SK-N-SH (cell line): ENCODE measurements around the gene CENPP. TPM values are rescaled to one million over a fixed set of nuclear protein-coding genes. Genes with fewer than 3 reads are reported as not detected.

Experiments
- CTCF ChIA-PET: fragments of 300-600, 350-600 bp; formaldehyde crosslinking; extraction: SDS; loops from one replicate; lab custom pipeline; 2021; lab: Yijun Ruan, JAX
- POLR2A ChIA-PET: fragments of 350-600 bp; sonication (Branson Sonifier 250); formaldehyde crosslinking; extraction: SDS; loops from one replicate; lab custom pipeline; 2020; ENCODE audit warnings: antibody characterized with exemption, inconsistent platforms; lab: Yijun Ruan, JAX
- DNase-seq: peaks from one replicate; pipeline ENCODE4 v3.0.0; 2012
- H2AFZ ChIP-seq: fragments of 200-600 bp; sonication (generic); 2 replicates; pipeline ENCODE4 v1.8.1; 2016; ENCODE audit warnings: antibody characterized with exemption, mild to moderate bottlenecking, low read depth
- H3F3A ChIP-seq: fragments of 200-600 bp; sonication (generic); replicated peaks from 2 replicates; pipeline ENCODE3; 2016; ENCODE audit warnings: antibody characterized with exemption, mild to moderate bottlenecking; ENCODE audit not compliant: insufficient read depth
- H3K27ac ChIP-seq, 2 experiments: fragments of 200-500 bp in 1 of 2; fragments of 200-600 bp in 1 of 2; sonication (Bioruptor generic) in 1 of 2; sonication (generic), shearing (Covaris generic) in 1 of 2; 2 replicates each; pipeline versions ENCODE4 v1.5.1 to v1.6.1; 2014 to 2016; ENCODE audit warnings: low read depth in 2 of 2, inconsistent platforms in 1 of 2, low read length in 1 of 2, mild to moderate bottlenecking in 1 of 2, mixed read lengths in 1 of 2
- H3K27me3 ChIP-seq: fragments of 200-600 bp; sonication (generic), shearing (Covaris generic); 2 replicates; pipeline ENCODE4 v1.6.1; 2016; ENCODE audit warnings: mixed run types; ENCODE audit not compliant: insufficient read depth
- H3K36me3 ChIP-seq, 2 experiments: fragments of 200-500 bp in 1 of 2; fragments of 200-600 bp in 1 of 2; sonication (Bioruptor generic) in 1 of 2; sonication (generic) in 1 of 2; replicated peaks in 1 of 2; 2 replicates each; pipeline versions ENCODE3 to v1.5.1; 2014 to 2016; ENCODE audit warnings: low read length in 1 of 2, mild to moderate bottlenecking in 1 of 2; ENCODE audit not compliant: insufficient read depth in 2 of 2, control insufficient read depth in 1 of 2
- H3K4me1 ChIP-seq, 2 experiments: fragments of 200-500 bp in 1 of 2; fragments of 200-600 bp in 1 of 2; sonication (Bioruptor generic) in 1 of 2; sonication (generic), shearing (Covaris generic) in 1 of 2; 2 replicates each; pipeline versions ENCODE4 v1.5.1 to v1.6.1; 2014 to 2016; ENCODE audit warnings: low read depth in 1 of 2, low read length in 1 of 2, mixed run types in 1 of 2; ENCODE audit not compliant: insufficient read depth in 2 of 2, control insufficient read depth in 1 of 2
- H3K4me2 ChIP-seq: fragments of 200-600 bp; sonication (generic), shearing (Covaris generic); 2 replicates; pipeline ENCODE4 v1.6.1; 2017; ENCODE audit warnings: mixed run types
- H3K4me3 ChIP-seq, 2 experiments: fragments of 200-500 bp in 1 of 2; fragments of 200-600 bp in 1 of 2; sonication (Bioruptor generic) in 1 of 2; sonication (generic), shearing (Covaris generic) in 1 of 2; 2 replicates each; pipeline versions ENCODE4 v1.5.1 to v1.8.1; 2014 to 2016; ENCODE audit warnings: low read depth in 2 of 2, inconsistent platforms in 1 of 2, low read length in 1 of 2, mild to moderate bottlenecking in 1 of 2, mixed read lengths in 1 of 2, moderate library complexity in 1 of 2
- H3K79me2 ChIP-seq: fragments of 200-600 bp; sonication (generic); 2 replicates; pipeline ENCODE4 v1.8.1; 2017; ENCODE audit warnings: mild to moderate bottlenecking; ENCODE audit not compliant: insufficient read depth
- H3K9ac ChIP-seq: fragments of 200-600 bp; sonication (generic); 2 replicates; pipeline ENCODE4 v1.6.1; 2017; ENCODE audit warnings: mixed run types
- H3K9me2 ChIP-seq: fragments of 200-600 bp; sonication (generic); 2 replicates; pipeline ENCODE4 v1.6.1; 2017; ENCODE audit warnings: mixed run types
- H3K9me3 ChIP-seq: fragments of 200-600 bp; sonication (generic); 2 replicates; pipeline ENCODE4 v1.6.1; 2017; ENCODE audit warnings: mixed run types, mild to moderate bottlenecking, moderate library complexity
- H4K20me1 ChIP-seq: fragments of 200-600 bp; sonication (generic); 2 replicates; pipeline ENCODE4 v1.6.1; 2017; ENCODE audit warnings: mild to moderate bottlenecking, mixed run types; ENCODE audit not compliant: insufficient read depth
- ELF1 ChIP-seq: IDR thresholded peaks from 2 replicates; pipeline ENCODE4 v1.4.0; 2012
- EP300 ChIP-seq, 2 experiments: IDR thresholded peaks; 2 replicates each; pipeline versions ENCODE4 v1.4.0 to v1.6.1; 2012; ENCODE audit warnings: borderline replicate concordance in 1 of 2, low read depth in 1 of 2, low read length in 1 of 2
- NFIC ChIP-seq: IDR thresholded peaks from 2 replicates; pipeline ENCODE4 v1.4.0; 2012; ENCODE audit warnings: borderline replicate concordance
- PBX3 ChIP-seq: IDR thresholded peaks from 2 replicates; pipeline ENCODE4; 2012
- POLR2AphosphoS5 ChIP-seq: IDR thresholded peaks from 2 replicates; pipeline ENCODE4 v1.6.1; 2012; ENCODE audit warnings: low read depth, low read length
- RAD21 ChIP-seq: IDR thresholded peaks from 2 replicates; pipeline ENCODE4 v1.6.1; 2012; ENCODE audit warnings: mild to moderate bottlenecking, low read length
- RCOR1 ChIP-seq: fragments of 150-350 bp; IDR thresholded peaks from 2 replicates; pipeline ENCODE4 v1.6.1; 2017; ENCODE audit warnings: antibody characterized with exemption, low read length
- RFX5 ChIP-seq: IDR thresholded peaks from 2 replicates; pipeline ENCODE4 v1.6.1; 2012; ENCODE audit warnings: mild to moderate bottlenecking, improper control_type of control experiment, low read length
- SIN3A ChIP-seq: IDR thresholded peaks from 2 replicates; pipeline ENCODE4 v1.6.1; 2012; ENCODE audit warnings: low read depth, mild to moderate bottlenecking, low read length, moderate library complexity, borderline replicate concordance
- TAF1 ChIP-seq: IDR thresholded peaks from 2 replicates; pipeline ENCODE4 v1.6.1; 2012; ENCODE audit warnings: low read depth, mild to moderate bottlenecking, low read length, moderate library complexity, borderline replicate concordance
- TEAD4 ChIP-seq: IDR thresholded peaks from 2 replicates; pipeline ENCODE4 v1.4.0; 2012; ENCODE audit warnings: mild to moderate bottlenecking, borderline replicate concordance; ENCODE audit not compliant: insufficient read depth
- USF1 ChIP-seq: IDR thresholded peaks from 2 replicates; pipeline ENCODE4 v1.4.0; 2012; ENCODE audit warnings: low read depth, borderline replicate concordance
- USF2 ChIP-seq: fragments of 150-350 bp; IDR thresholded peaks from 2 replicates; pipeline ENCODE4 v1.6.1; 2017; ENCODE audit warnings: antibody characterized with exemption, low read length, low read depth, borderline replicate concordance
- YY1 ChIP-seq: IDR thresholded peaks from 2 replicates; pipeline ENCODE4 v1.4.0; 2012; ENCODE audit warnings: low read depth, mild to moderate bottlenecking
- ZBTB33 ChIP-seq: IDR thresholded peaks from 2 replicates; pipeline ENCODE4 v1.4.0; 2012; ENCODE audit warnings: low read depth, borderline replicate concordance
- WGBS: methylation state at CpG from one replicate; pipeline ENCODE4 v1.1.6; 2017; ENCODE audit warnings: low lambda C conversion rate; 5-methylcytosine and 5-hydroxymethylcytosine counted together
- polyA plus RNA-seq, 3 experiments: library from polyadenylated mRNA; depleted of rRNA; stranded (reverse); fragments of >200 nt; gene quantifications; 2 replicates each; pipeline ENCODE4 v1.2.3, GENCODE V29; 2012

The CENPP gene
- polyA plus RNA-seq, 1 of the 3 experiments (the other 2 are of a cell fraction), result 1.3 TPM

- Histone ChIP-seq H3K4me1 (no peaks in the 10 kb centered on the region), H4K20me1 (no peaks in the 10 kb centered on the region), H3K4me2 (no peak overlapping the region), H2AFZ (no peak overlapping the region), H3K9me2 (no peaks in the 10 kb centered on the region), H3K4me3 (no peak overlapping the region), H3K27ac (no peak overlapping the region), H3F3A (no peaks in the 10 kb centered on the region), H3K79me2 (peaks cover 14% of the 10 kb centered on the region; the same call in 1 of the 2 replicates), H3K9ac (no peak overlapping the region), H3K27me3 (no peaks in the 10 kb centered on the region), H3K9me3 (no peaks in the 10 kb centered on the region), H3K36me3 (peaks cover 40 to 88% of the 10 kb centered on the region in 2 experiments)
- WGBS, result 94% methylated on average over 5 of the region's 7 CpGs
- DNase-seq, result no peak
- TF ChIP-seq RFX5, result no peak
- no peak for TF ChIP-seq EP300 (IDR thresholded peaks at IDR 0.05; ENCODE audit: borderline replicate concordance in 1 of 2, low read depth in 1 of 2, low read length in 1 of 2)
- no peak for TF ChIP-seq PBX3
- no peak for TF ChIP-seq NFIC
- TF ChIP-seq SIN3A, result no peak
- TF ChIP-seq USF1, result no peak
- TF ChIP-seq USF2, result no peak
- no peak for TF ChIP-seq TEAD4
- TF ChIP-seq ELF1, result no peak
- no peak for TF ChIP-seq ZBTB33
- no peak for TF ChIP-seq RCOR1
- no peak for TF ChIP-seq POLR2AphosphoS5
- no peak for TF ChIP-seq YY1
- no peak for TF ChIP-seq TAF1
- TF ChIP-seq RAD21, result no peak
- CTCF ChIA-PET, result interaction anchor here (1.1 to 1.3 kb wide), 2 partner anchors 8 to 12 kb away, joined by 3 to 4 read pairs; no protein-coding TSS in a partner anchor
- POLR2A ChIA-PET, result no interaction called here
Measured at GRCh38 chr9:92642564-92642963, 316.8 kb downstream of the CENPP start.
